GM23248 (cell line): ENCODE data around the gene VAMP1.

Experiments
- EZH2 ChIP-seq: fragments of 200-600 bp; sonication (generic); IDR thresholded peaks from 2 replicates; pipeline ENCODE4 v1.6.1; 2018; ENCODE audit warnings: antibody characterized with exemption, mild to moderate bottlenecking; ENCODE audit not compliant: insufficient read depth, poor library complexity, severe bottlenecking
- EZH2phosphoT487 ChIP-seq: fragments of 200-600 bp; sonication (generic); IDR thresholded peaks from 2 replicates; pipeline ENCODE4 v1.6.1; 2018; ENCODE audit warnings: antibody characterized with exemption, moderate library complexity, mild to moderate bottlenecking, low read depth; ENCODE audit not compliant: insufficient read depth

GRCh38 chr12:6468283-6468575 lies 2.2 kb downstream of the VAMP1 start:
- no peak for TF ChIP-seq EZH2phosphoT487
- TF ChIP-seq EZH2: no peak
